Stimulated activated CD8-positive, alpha-beta memory T cell treated with anti-CD3 and anti-CD28 coated beads, Interleukin-12 subunit alpha, Interleukin-12 subunit beta, amount 100 ng/mL, for 24 hours (primary cell): ENCODE measurements around the gene GAREM1.
"Not testable (repeated sequence)": the region's sequence is repeated elsewhere in the genome, so short reads cannot be mapped to it uniquely, and the experiment has no call there.

ENCODE experiments used
- DNase-seq: peaks from one replicate; pipeline ENCODE4 v3.0.0-alpha.2; 2020; ENCODE audit errors: extremely low read depth

The GAREM1 gene

DNA sequence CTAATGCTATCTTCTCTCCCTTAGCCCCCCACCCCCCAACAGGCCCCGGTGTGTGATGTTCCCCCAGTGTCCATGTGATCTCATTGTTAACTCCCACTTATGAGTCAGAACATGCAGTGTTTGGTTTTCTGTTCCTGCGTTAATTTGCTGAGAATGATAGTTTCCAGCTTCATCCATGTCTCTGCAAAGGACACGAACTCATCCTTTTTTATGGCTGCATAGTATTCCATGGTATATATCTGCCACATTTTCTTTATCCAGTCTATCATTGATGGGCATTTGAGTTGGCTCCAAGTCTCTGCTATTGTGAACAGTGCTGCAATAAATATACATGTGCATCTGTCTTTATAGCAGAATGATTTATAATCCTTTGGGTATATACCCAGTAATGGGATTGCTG, 179.1 kb downstream of the GAREM1 start:
- not testable (repeated sequence) for DNase-seq

DNA sequence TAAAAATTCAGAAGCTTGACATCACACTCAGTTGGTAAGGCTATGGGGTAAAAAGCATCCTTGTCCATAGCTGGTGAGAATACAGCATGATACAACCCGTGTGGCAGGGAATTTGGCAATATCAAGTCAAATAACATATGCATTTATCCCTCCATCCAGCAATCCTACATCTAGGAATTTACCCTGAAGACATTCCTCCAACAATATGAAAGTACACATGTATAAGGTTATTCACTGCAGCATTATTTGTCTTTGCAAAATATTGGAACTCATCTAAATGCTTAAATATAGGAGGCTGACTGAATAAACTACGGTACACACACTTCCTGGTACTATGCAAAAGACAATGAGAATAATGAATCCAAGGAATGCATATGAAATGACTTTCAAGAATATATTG, 179.9 kb downstream of the GAREM1 start:
- DNase-seq, result no peak

GRCh38 chr18:32289483-32290075, 181.1 kb downstream of the GAREM1 start:
- DNase-seq, result no peak

- DNase-seq, result no peak
These were observed 182.8 kb downstream of the GAREM1 start for GRCh38 chr18:32287873-32288272.

DNA sequence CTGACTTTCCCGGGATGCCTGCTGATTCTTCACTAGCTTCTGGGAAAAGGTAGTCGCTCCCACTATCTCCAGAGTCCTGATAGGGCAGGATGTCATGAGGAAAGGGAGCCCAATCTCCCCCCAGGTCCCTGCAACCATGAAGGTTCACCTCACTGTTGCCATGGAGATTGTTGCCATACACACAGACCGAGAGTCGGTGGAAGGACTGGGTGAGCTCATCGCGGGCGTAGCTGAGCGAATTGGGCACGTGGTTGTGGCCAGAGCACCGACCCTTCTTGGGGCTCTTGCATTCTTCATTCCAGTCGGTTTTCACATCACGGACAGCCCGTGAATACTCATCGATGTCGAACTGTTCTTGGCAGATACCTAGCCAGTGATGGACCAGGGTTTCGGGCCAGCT, 183.4 kb downstream of the GAREM1 start:
- DNase-seq, result no peak

GRCh38 chr18:32286749-32287148, 183.9 kb downstream of the GAREM1 start:
- DNase-seq, result no peak

DNA sequence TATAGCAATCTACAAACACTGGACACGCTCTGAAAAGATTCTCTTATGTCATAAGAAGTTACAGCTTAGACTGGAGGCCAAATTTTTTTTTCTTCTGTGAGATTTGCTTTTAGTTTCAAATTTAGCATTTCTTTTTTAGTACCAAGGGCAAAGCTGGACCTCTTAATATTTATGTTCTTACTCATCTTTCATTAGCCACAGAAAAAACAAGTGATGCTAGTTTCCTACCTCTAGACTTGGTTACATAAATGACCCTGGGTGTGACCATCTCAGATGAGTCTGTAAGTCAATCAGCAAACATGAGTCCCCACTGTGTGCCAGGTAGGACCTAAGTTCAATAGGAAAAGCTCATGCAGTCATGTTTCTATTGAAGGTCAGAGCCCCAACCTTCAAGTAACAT, 186.4 kb downstream of the GAREM1 start:
- no peak for DNase-seq

- DNase-seq, result no peak
These were observed 189.8 kb downstream of the GAREM1 start for GRCh38 chr18:32280911-32281310.

DNA sequence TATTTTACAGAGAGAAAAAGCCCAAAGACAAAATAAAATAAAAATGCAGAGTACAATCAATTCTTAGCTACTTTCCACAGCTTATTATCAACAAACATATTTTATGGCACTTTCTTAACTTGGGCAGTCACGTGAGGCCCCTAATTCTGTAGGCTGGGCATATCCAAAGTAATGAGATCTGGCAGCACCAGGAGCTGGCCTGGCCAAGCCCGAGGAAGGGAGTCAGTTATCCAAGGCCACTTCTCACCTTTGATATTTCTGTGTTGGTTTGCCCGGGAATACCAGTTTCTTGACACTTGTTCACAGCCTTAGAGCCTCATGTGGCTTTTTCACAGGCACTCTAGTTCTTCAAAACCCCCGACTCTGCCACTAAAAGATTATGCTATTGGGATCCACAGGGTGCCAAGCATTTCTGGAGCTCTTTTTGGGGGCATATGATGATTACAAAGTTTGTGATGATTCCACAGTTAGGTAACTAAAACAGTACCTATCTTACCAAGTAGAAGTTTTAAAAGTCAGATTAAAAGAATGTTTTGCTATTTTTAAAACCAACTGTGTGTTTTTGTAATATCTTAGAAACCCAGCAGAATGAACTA, 190.4 kb downstream of the GAREM1 start:
- DNase-seq, result no peak

GRCh38 chr18:32278177-32278799, 192.4 kb downstream of the GAREM1 start:
- DNase-seq, result no peak

DNA sequence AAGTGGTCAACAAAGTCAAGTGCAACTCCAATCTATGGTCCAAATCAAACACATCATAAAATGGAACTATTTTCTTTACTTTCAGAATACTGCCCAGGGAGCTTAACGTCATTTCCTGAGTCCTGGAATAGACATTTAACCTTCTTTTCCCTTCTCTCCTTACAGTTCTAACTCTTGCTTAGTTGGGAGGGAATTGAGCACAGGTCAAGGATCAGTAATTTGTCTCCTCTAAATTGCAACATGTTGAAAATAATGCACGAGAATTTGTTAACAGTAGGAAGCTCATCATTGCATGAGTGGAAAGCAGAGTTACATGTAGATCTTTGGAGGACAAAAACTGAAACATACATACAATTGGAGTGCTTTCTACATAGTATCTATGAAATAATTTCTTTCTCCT, 193.1 kb downstream of the GAREM1 start:
- DNase-seq, result no peak

DNA sequence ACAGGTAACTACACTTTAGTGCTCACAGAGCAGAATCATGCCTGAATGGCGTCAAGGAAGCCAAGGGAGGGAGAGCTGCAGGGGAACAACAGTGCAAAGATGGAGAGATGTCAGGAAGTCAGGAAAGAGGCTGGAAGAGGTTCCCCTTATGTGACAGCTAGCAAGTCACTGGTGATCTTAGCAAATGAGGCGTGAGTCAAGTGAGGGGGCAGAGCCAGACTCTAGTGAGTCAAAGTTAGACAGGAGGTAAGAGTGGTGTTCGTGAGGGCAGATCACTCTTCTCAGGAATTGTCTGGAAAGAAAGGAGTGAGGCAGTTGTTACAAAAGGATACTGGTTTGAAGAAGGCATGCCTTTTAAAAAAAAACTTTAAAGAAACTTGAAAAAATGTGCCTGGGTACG, 193.8 kb downstream of the GAREM1 start:
- DNase-seq, result no peak

DNA sequence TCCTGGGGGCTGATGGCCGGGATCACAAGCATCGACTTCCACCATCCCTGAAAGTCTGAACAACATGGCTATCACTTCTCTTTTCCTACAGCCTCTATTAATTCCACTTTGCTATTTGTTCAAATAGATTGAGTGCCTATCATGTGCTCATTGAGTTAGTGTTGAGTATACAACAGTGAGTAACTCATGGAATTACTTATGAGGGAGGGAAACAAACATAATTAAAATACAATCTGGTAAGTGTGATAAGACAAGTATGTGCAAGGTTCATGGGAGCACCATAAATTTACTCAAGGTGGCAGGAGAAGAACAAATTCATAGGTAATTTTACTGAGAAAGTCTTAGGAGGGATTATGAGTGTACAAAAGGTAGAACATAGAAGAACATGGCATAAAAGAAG, 194.4 kb downstream of the GAREM1 start:
- no peak for DNase-seq

GRCh38 chr18:32275221-32275620, 195.5 kb downstream of the GAREM1 start:
- no peak for DNase-seq

GRCh38 chr18:32274307-32274706, 196.4 kb downstream of the GAREM1 start:
- DNase-seq, result no peak

- no peak for DNase-seq
These were observed 198.9 kb downstream of the GAREM1 start for GRCh38 chr18:32271672-32272208.

GRCh38 chr18:32270341-32270740, 200.3 kb downstream of the GAREM1 start:
- no peak for DNase-seq

DNA sequence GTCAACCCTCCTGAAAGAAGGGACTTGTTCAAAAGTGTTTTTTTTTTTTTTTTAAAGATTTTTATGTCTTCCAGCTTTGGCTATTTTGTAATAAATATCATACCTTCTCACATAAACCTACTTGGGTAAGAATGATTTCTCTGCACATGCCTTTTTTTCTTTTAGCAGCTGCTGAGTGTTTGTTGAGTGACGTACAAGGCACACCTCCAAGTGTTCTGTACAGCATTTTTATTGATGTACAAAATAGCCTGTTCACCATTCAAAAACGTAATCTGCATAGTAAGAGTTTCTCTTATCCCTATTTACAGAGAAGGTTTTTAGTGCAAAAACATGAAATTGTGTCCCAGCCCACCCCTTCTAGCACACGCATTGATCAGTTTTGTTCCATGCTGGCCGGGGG, 203.2 kb downstream of the GAREM1 start:
- no peak for DNase-seq

- no peak for DNase-seq
These were observed 206.3 kb downstream of the GAREM1 start for GRCh38 chr18:32264401-32264800.

- DNase-seq, result no peak
These were observed 208.6 kb downstream of the GAREM1 start for GRCh38 chr18:32262092-32262491.

- DNase-seq, result no peak
These were observed 209.7 kb downstream of the GAREM1 start for GRCh38 chr18:32261003-32261402.

DNA sequence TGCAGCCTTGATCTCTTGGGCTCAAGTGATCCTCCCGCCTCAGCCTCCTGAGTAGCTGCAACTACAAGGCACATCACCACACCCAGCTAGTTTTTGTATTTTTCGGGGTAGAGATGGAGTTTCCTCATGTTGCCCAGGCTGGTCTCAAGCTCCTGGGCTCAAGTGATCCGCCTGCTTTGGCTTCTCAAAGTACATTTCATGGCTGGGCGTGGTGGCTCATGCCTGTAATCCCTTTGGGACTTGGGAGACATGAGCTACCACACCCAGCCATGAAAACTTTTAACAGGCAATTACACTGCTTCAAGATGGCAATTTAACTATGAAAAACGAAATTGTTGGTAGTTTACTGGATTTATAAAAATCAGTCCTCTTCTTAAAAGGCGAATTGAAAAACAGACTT, 211.1 kb downstream of the GAREM1 start:
- no peak for DNase-seq

DNA sequence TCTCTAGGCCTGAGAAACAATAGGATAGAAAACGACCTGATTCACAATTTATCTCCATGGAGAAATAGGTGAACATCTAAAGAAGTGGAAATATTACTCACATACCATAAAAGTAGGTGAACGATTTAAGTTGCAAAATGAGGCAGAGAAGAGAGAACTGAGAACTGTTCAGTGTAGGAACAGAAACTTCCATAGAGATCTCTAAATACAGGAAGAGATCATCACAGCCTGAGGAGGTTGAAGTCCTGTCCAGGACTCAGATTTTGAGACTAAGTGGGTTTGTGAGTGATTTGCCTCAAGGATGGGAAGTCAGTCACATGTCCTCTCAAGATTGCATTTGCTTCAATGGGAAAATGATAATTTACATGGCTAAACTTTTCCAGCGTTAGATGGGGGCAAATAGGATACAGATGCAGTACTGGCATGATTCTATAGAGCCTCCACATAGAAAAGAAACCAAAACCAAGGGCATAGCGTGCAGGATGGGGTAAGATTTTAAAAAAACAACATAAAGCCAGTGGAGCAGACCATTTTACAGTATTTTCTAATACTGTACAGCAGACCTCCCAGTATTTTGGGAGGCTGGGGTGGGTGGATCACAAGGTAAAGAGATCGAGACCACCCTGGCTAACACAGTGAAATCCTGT, 212.0 kb downstream of the GAREM1 start:
- no peak for DNase-seq
